Activated naive CD4-positive, alpha-beta T cell treated with anti-CD3 and anti-CD28 coated beads for 36 hours (primary cell): ENCODE measurements around the gene USP20. TPM values are rescaled to one million over a fixed set of nuclear protein-coding genes. Genes with fewer than 3 reads are reported as not detected.
A peak's percentile ranks its signal among the peaks of the same experiment; 100 is the strongest.

Source experiments
- CTCF ChIA-PET: fragments of 350-600 bp; sonication (Branson Sonifier 250); formaldehyde crosslinking; loops from one replicate; lab custom pipeline; 2021; ENCODE audit warnings: antibody characterized with exemption; lab: Charles Lee
- DNase-seq: peaks from one replicate; pipeline ENCODE4 v3.0.0-alpha.2; 2020
- H3K27ac Mint-ChIP-seq: one replicate; pipeline ENCODE4 v1.8.0; 2021; ENCODE audit warnings: mild to moderate bottlenecking, mixed read lengths
- H3K27me3 Mint-ChIP-seq: one replicate; pipeline ENCODE4 v1.8.0; 2021; ENCODE audit warnings: low read depth, mixed read lengths
- H3K36me3 Mint-ChIP-seq: one replicate; pipeline ENCODE4 v1.8.0; 2021; ENCODE audit warnings: low read depth, mixed read lengths
- H3K4me1 Mint-ChIP-seq: one replicate; pipeline ENCODE4 v1.8.0; 2021; ENCODE audit warnings: low read depth, mixed read lengths
- H3K4me3 Mint-ChIP-seq: one replicate; pipeline ENCODE4 v1.8.0; 2021; ENCODE audit warnings: mild to moderate bottlenecking, moderate library complexity, mixed read lengths
- H3K9me3 Mint-ChIP-seq: one replicate; pipeline ENCODE4 v1.8.0; 2021; ENCODE audit warnings: mixed read lengths
- intact Hi-C: fragments of 100-400 bp; cut with micrococcal nuclease; formaldehyde crosslinking; loops from one replicate; pipeline ENCODE4 v1.15.1; 2023
- microRNA-seq: library from miRNA; unstranded; fragments of <30 nt; microRNA quantifications from one replicate; pipeline ENCODE4 v1.2.0, GENCODE V29; 2022; ENCODE audit warnings: borderline microRNAs expressed, borderline replicate concordance
- total RNA-seq, 2 experiments: library from RNA; stranded (reverse); gene quantifications; one replicate each; pipeline ENCODE4 v1.2.3, GENCODE V29; 2021

Gene USP20
- total RNA-seq, 2 experiments from 2014 or later, result 54.7 to 54.9 TPM

DNA sequence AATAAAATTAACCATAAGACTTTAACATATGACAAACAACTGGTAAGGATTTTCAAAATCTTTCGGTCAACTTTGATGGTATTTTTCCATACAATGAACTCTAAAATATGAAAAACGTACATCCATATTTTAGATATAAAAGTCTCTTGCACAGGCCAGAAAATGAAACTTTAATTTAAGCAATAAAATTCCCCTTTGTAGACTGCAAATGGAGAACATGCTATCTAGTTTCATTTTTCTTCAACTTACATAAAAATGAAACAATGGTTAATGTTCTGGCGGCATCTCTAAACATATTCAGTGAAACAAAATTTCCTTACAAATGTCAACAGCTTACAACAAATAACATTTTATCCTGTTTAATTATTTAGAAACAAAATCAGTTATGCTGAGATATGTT is 84.0 kb downstream of the USP20 start:
- H3K27ac Mint-ChIP-seq, result peak overlapping the region; percentile 86
- peaks cover 49% of the 10 kb centered on the region for H3K4me1 Mint-ChIP-seq

DNA sequence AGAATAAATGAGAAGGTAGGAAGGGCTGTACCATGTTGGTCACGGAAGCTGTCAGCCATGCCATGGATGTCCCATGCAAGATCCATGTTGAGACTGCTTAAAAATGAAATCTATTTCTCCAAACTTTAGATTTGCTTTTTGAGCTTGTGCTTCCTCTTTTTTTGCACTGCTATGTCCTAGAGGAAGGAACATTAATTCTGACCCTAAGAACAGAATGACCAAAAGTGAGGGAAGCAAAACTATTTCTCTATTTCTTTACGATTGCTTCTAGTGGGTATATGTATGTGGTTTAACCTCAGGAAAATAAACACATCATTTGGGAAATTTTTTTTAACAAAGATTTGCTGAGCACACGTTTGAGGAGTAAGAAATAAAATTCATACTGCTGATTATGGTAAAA is 84.6 kb downstream of the USP20 start:
- H3K27ac Mint-ChIP-seq, result peak overlapping the region; percentile 86
- CTCF ChIA-PET, result interaction anchor here (0.6 to 0.8 kb wide), 2 partner anchors 33 to 91 kb away, joined by 5 to 6 read pairs; no protein-coding TSS in a partner anchor
- H3K4me1 Mint-ChIP-seq, result peaks cover 49% of the 10 kb centered on the region

More for the DNA sequence above, 84.0 kb downstream of the USP20 start:
- Mint-ChIP-seq H3K27me3 (no peaks in the 10 kb centered on the region), H3K4me3 (no peak overlapping the region), H3K36me3 (peaks cover 30% of the 10 kb centered on the region), H3K9me3 (no peaks in the 10 kb centered on the region)
- intact Hi-C loops, result no loop called here
- CTCF ChIA-PET, result interaction anchor here (0.9 kb wide), 1 partner anchor 22 kb away, joined by 5 read pairs; no protein-coding TSS in a partner anchor
- no peak for DNase-seq

GRCh38 chr9:129921905-129922304 is 86.6 kb downstream of the USP20 start:
- Mint-ChIP-seq H3K36me3 (peaks cover 40% of the 10 kb centered on the region), H3K4me3 (no peak overlapping the region), H3K9me3 (no peaks in the 10 kb centered on the region), H3K27me3 (no peaks in the 10 kb centered on the region), H3K27ac (no peak overlapping the region), H3K4me1 (peaks cover 48% of the 10 kb centered on the region)
- DNase-seq, result no peak
- intact Hi-C loops, result no loop called here
- CTCF ChIA-PET, result interaction anchor here (1.1 kb wide), 1 partner anchor 14 kb away, joined by 3 read pairs; no protein-coding TSS in a partner anchor

More for the DNA sequence above, 84.6 kb downstream of the USP20 start:
- Mint-ChIP-seq H3K4me3 (no peak overlapping the region), H3K36me3 (peaks cover 36% of the 10 kb centered on the region), H3K27me3 (no peaks in the 10 kb centered on the region), H3K9me3 (no peaks in the 10 kb centered on the region)
- intact Hi-C loops, result loop anchor here (1.0 kb wide), 1 partner anchor 12 kb away; no protein-coding TSS in a partner anchor
- DNase-seq, result no peak

DNA sequence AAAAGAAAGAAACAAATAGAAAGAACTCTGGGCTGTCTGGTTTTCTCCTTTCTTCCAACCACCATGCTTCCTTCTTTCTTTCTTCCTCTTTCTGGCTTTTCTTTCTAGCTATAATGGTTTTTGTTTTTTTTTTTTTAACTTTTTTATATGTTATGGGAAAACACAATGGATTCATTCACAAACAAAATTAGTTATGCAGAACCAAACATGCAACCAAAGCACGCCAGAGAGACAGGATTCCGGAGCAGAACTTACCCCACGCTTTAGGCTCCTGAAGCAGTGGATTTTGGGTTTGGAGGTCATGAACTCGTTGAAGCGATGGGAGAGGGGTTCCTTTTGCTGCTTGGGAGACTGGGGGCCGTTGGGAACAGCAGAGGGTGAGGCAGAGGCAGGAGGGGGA is 88.3 kb downstream of the USP20 start:
- no peak for DNase-seq
- Mint-ChIP-seq H3K9me3 (no peaks in the 10 kb centered on the region), H3K27me3 (no peaks in the 10 kb centered on the region), H3K4me3 (no peak overlapping the region), H3K36me3 (peaks cover 42% of the 10 kb centered on the region), H3K4me1 (peaks cover 36% of the 10 kb centered on the region), H3K27ac (no peak overlapping the region)
- CTCF ChIA-PET, result no interaction called here
- intact Hi-C loops, result no loop called here

DNA sequence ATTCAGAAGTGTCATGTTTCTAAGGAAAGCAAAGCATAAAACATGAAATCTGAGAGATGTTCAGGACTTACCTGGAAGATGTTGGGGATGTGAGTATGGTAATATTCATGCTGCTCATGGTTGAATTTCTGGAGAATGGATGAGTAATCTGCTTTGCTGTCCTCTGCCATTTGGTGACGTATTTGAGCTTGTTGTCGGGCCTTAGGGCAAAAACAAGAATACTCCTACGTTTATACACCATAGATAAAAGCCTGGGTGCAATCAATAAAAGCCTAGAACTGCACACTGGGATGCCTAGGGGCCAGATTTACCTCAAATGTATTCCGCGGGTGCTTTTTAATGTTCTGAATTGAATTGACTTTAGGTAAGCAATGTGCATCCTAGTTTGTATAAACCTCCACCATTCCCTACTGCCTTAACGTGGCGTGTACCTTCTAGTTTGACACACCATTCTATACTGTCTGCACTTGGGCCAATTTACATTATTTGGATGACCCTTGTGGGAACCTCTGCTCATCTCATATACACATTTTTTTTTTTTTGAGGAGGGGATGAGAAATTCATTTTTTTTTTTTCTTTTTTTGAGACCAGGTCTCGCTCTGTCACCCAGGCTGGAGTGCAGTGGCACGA is 94.4 kb downstream of the USP20 start:
- H3K9me3 Mint-ChIP-seq, result no peaks in the 10 kb centered on the region
- H3K27me3 Mint-ChIP-seq, result no peaks in the 10 kb centered on the region
- no peak overlapping the region for H3K4me3 Mint-ChIP-seq
- H3K36me3 Mint-ChIP-seq, result peaks cover 27% of the 10 kb centered on the region
- no peak for DNase-seq
- CTCF ChIA-PET, result no interaction called here
- intact Hi-C loops, result no loop called here
- peaks cover 34% of the 10 kb centered on the region for H3K4me1 Mint-ChIP-seq
- peak overlapping the region; percentile 13 for H3K27ac Mint-ChIP-seq

DNA sequence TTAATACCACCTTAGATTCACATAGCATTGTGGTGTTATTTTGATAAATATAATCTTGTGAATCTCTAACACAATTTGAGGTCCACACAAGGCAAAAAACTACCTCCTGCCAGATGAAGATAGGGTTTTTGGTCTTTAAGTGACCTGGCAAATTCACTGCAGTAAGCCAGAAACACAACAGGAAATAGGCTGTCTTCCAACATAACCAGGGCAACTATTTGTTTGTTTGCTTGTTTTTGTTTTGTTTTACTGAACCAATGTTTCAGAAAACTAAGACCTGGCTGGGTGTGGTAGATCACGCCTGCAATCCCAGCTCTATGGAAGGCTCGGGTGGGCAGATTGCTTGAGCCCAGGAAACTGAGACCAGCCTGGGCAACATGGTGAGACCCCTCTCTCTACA is 95.5 kb downstream of the USP20 start:
- CTCF ChIA-PET, result interaction anchor here (0.6 kb wide), 1 partner anchor 17 kb away, joined by 6 read pairs; no protein-coding TSS in a partner anchor
- no peak for DNase-seq
- intact Hi-C loops, result no loop called here
- no peaks in the 10 kb centered on the region for H3K9me3 Mint-ChIP-seq
- H3K4me1 Mint-ChIP-seq, result peaks cover 41% of the 10 kb centered on the region
- no peak overlapping the region for H3K27ac Mint-ChIP-seq
- no peaks in the 10 kb centered on the region for H3K27me3 Mint-ChIP-seq
- H3K36me3 Mint-ChIP-seq, result peaks cover 23% of the 10 kb centered on the region
- H3K4me3 Mint-ChIP-seq, result no peak overlapping the region

Small RNA genes within 50 kb of the gene (microRNA-seq; reads per million reads assigned to microRNA genes)
- gene MIR6855, result not detected

Other genes starting within 250 kb of the USP20 start
- gene C9orf50, start 214.4 kb upstream of the USP20 start, total RNA-seq, result not detected
- gene NTMT1, start 209.3 kb upstream of the USP20 start, total RNA-seq, result 10 to 100 TPM; 58.6 to 59.3 TPM
- 10 to 100 TPM; 13.0 to 13.8 TPM for gene ASB6, start 193.3 kb upstream of the USP20 start, total RNA-seq
- under 1 TPM; 0.69 to 0.83 TPM for gene PRRX2, start 169.8 kb upstream of the USP20 start, total RNA-seq
- under 1 TPM; 0.31 to 0.44 TPM for gene PTGES, start 82.4 kb upstream of the USP20 start, total RNA-seq
- gene TOR1B, start 32.3 kb upstream of the USP20 start, total RNA-seq, result 10 to 100 TPM; 18.8 to 21.3 TPM
- 10 to 100 TPM; 26.2 to 28.2 TPM for gene TOR1A, start 11.3 kb upstream of the USP20 start, total RNA-seq
- 10 to 100 TPM; 45.3 to 45.7 TPM for gene C9orf78, start 183 bp upstream of the USP20 start, total RNA-seq
- 100 to 1,000 TPM; 126 to 128 TPM for gene FNBP1, start 207.7 kb downstream of the USP20 start, total RNA-seq
- 10 to 100 TPM; 19.0 to 20.0 TPM for gene GPR107, start 218.4 kb downstream of the USP20 start, total RNA-seq